Measurements from ENCODE around the gene HES4. TPM values are rescaled to one million over a fixed set of nuclear protein-coding genes. Genes with fewer than 3 reads are reported as not detected.

Gene HES4
- total and polyA plus RNA-seq, 10 of the 15 experiments (the other 5 are each of a cell fraction or from before 2014, with no cell fraction given), result 0.44 to 1.7 (median 0.85) TPM; not detected in 5

GRCh38 chr1:1033009-1033587 is 33.2 kb upstream of the HES4 start (continued):
- TF ChIP-seq TBL1XR1 (IDR thresholded peaks at IDR 0.05; ENCODE audit: low read depth, low read length) (peak; percentile 52; the same call in 1 of the 2 replicates), ZNF207 (IDR thresholded peaks at IDR 0.05; ENCODE audit: borderline replicate concordance) (no peak), ASH2L (IDR thresholded peaks at IDR 0.05; ENCODE audit: borderline replicate concordance, low read depth) (no peak), CHD2 (IDR thresholded peaks at IDR 0.05; ENCODE audit: borderline replicate concordance, low read depth, low read length) (peak; percentile 55; the same call in 1 of the 2 replicates), RUNX3 (IDR thresholded peaks at IDR 0.05; ENCODE audit: low read length) (peak; percentile 59), SRF (IDR thresholded peaks at IDR 0.05; ENCODE audit: low read depth in 2 of 2, low read length in 2 of 2) (no peak), ZNF592 (IDR thresholded peaks at IDR 0.05) (0 out of 2 replicates have a peak, but pooled peaks have one; percentile 12), FOXM1 (IDR thresholded peaks at IDR 0.05; ENCODE audit: low read depth, low read length) (no peak), FOXK2 (IDR thresholded peaks at IDR 0.05) (no peak), ELK1 (IDR thresholded peaks at IDR 0.05; ENCODE audit: low read depth, low read length) (no peak; the same call in 1 of the 2 replicates), USF1 (IDR thresholded peaks at IDR 0.05; ENCODE audit: borderline replicate concordance, extremely low read length, insufficient read depth, low read depth, low read length) (no peak), CREB1 (IDR thresholded peaks at IDR 0.05; ENCODE audit: low read depth) (peak; percentile 88), CBX5 (IDR thresholded peaks at IDR 0.05; ENCODE audit: low read depth) (no peak), RB1 (IDR thresholded peaks at IDR 0.05; ENCODE audit: borderline replicate concordance) (peak; percentile 86; the same call in 1 of the 2 replicates), JUND (IDR thresholded peaks at IDR 0.05; ENCODE audit: low read depth, low read length) (peak; percentile 49; the same call in 1 of the 2 replicates), KDM1A (IDR thresholded peaks at IDR 0.05; ENCODE audit: borderline replicate concordance) (no peak), KLF5 (IDR thresholded peaks at IDR 0.05; ENCODE audit: partially characterized antibody) (peak; percentile 71), ZBTB4 (CRISPR knock-in tag; IDR thresholded peaks at IDR 0.05) (no peak), ZNF274 (IDR thresholded peaks at IDR 0.05; ENCODE audit: insufficient read depth, insufficient read length) (no peak), PAX5 (IDR thresholded peaks at IDR 0.05; ENCODE audit: borderline replicate concordance, low read depth, low read length) (peak; percentile 64; the same call in 1 of the 2 replicates)

Measured in GM12878 (cell line).